GM12878 (cell line): ENCODE results near the gene PPP1R14B. TPM values are rescaled to one million over a fixed set of nuclear protein-coding genes. Genes with fewer than 3 reads are reported as not detected.

ENCODE experiments used
- ATAC-seq: fragments of 200-7000 bp; cut with Tn5 transposase; 3 replicates; pipeline ENCODE4 v1.9.1; 2020; ENCODE audit warnings: mild to moderate bottlenecking, moderate library complexity
- BruUV-seq: library from RNA; stranded (reverse); fragments of 400-500 nt; replicated peaks from 2 replicates; lab custom pipeline; 2021; lab: Mats Ljungman, UMichigan
- CTCF ChIA-PET: fragments of 300-600 bp; sonication (Branson Sonifier 250); formaldehyde crosslinking; extraction: SDS; loops from one replicate; lab custom pipeline; 2021; ENCODE audit warnings: inconsistent platforms; lab: Yijun Ruan, JAX
- POLR2A ChIA-PET: fragments of 350-600 bp; formaldehyde crosslinking; extraction: SDS; loops from one replicate; lab custom pipeline; 2021; ENCODE audit warnings: inconsistent platforms; lab: Charles Lee
- RAD21 ChIA-PET: fragments of 300-600 bp; sonication (Branson Sonifier 250); formaldehyde crosslinking; loops from one replicate; lab custom pipeline; 2023; ENCODE audit warnings: antibody characterized with exemption; ENCODE audit not compliant: unreplicated experiment; lab: Charles Lee
- SMC1A ChIA-PET: fragments of 300-600 bp; sonication (Branson Sonifier 250); formaldehyde crosslinking; loops from one replicate; lab custom pipeline; 2023; ENCODE audit not compliant: unreplicated experiment, uncharacterized antibody; lab: Charles Lee
- DNase-seq: peaks from one replicate; pipeline ENCODE4 v3.0.0-alpha.2; 2011; ENCODE audit warnings: low read depth, low spot score
- FAIRE-seq: peaks from 3 replicates; lab custom pipeline; 2011; peaks lifted over from hg19 to GRCh38; lab: Jason Lieb, UNC
- H2AFZ ChIP-seq: 2 replicates; pipeline ENCODE4 v1.6.0; 2011; ENCODE audit warnings: low read depth, low read length, control low read depth; ENCODE audit not compliant: control insufficient read depth
- H3K27ac ChIP-seq: 2 replicates; pipeline ENCODE4 v1.5.1; 2011; ENCODE audit warnings: control low read depth; ENCODE audit not compliant: control insufficient read depth, insufficient read depth
- H3K27me3 ChIP-seq, 2 experiments: replicated peaks in 1 of 2; 2 replicates each; pipeline versions ENCODE4 v1.6.0 to v1.6.1; 2011; ENCODE audit warnings: low read length in 1 of 2; ENCODE audit not compliant: control insufficient read depth in 2 of 2, insufficient read depth in 2 of 2
- H3K36me3 ChIP-seq, 2 experiments: 2 replicates each; pipeline ENCODE4 v1.5.1; 2011; ENCODE audit warnings: low read length in 1 of 2; ENCODE audit not compliant: control insufficient read depth in 2 of 2, insufficient read depth in 2 of 2
- H3K4me1 ChIP-seq: 2 replicates; pipeline ENCODE4 v1.6.1; 2011; ENCODE audit warnings: mild to moderate bottlenecking, low read length, moderate library complexity, mixed read lengths; ENCODE audit not compliant: control insufficient read depth, insufficient read depth
- H3K4me2 ChIP-seq: 2 replicates; pipeline ENCODE4 v1.6.0; 2011; ENCODE audit warnings: control low read depth; ENCODE audit not compliant: control insufficient read depth, insufficient read depth
- H3K4me3 ChIP-seq: fragments of 200-600 bp; sonication (generic); 2 replicates; pipeline ENCODE4 v1.5.1; 2016
- H3K79me2 ChIP-seq: 2 replicates; pipeline ENCODE4 v1.6.0; 2011; ENCODE audit warnings: low read length; ENCODE audit not compliant: control insufficient read depth, insufficient read depth
- H3K9ac ChIP-seq: 2 replicates; pipeline ENCODE4 v1.8.0; 2011; ENCODE audit warnings: low read length, control low read depth, mixed read lengths; ENCODE audit not compliant: control insufficient read depth, insufficient read depth
- H3K9me3 ChIP-seq: replicated peaks from 3 replicates; pipeline ENCODE4 v1.5.1; 2011; ENCODE audit warnings: mild to moderate bottlenecking, low read length; ENCODE audit not compliant: control insufficient read depth, insufficient read depth
- H4K20me1 ChIP-seq: 2 replicates; pipeline ENCODE4 v1.6.0; 2011; ENCODE audit not compliant: control insufficient read depth, insufficient read depth
- PKNOX1 ChIP-seq: fragments of 450-650 bp; IDR thresholded peaks from 2 replicates; pipeline ENCODE4 v1.6.1; 2016; ENCODE audit warnings: mild to moderate bottlenecking
- USF1 ChIP-seq: IDR thresholded peaks from 2 replicates; pipeline ENCODE4 v1.6.1; 2011; ENCODE audit warnings: borderline replicate concordance, low read depth, mild to moderate bottlenecking, moderate library complexity, mixed read lengths, low read length; ENCODE audit not compliant: insufficient read depth; ENCODE audit errors: extremely low read length
- WGBS: methylation state at CpG from one replicate; pipeline ENCODE4 v1.1.6; 2016; ENCODE audit warnings: low lambda C conversion rate; ENCODE audit not compliant: insufficient replicate concordance, insufficient coverage; ENCODE audit errors: missing lambda C conversion rate; 5-methylcytosine and 5-hydroxymethylcytosine counted together
- in situ Hi-C: fragments of 300-500 bp; cut with MboI; formaldehyde crosslinking; loops from 9 replicates; pipeline ENCODE4 v1.14.3; 2018; ENCODE audit warnings: mixed read lengths
- intact Hi-C: fragments of 100-400 bp; cut with micrococcal nuclease; formaldehyde crosslinking; loops from one replicate; pipeline ENCODE4 v1.14.2; 2022; ENCODE audit not compliant: unreplicated experiment
- polyA plus RNA-seq, 11 experiments: library from polyadenylated mRNA; depleted of rRNA in 4 of 11; unstranded in 6 of 11; stranded (reverse) in 5 of 11; fragments of >200 nt; fragmentation: Nextera tagmentation in 4 of 11; fragmentation: Illumina TruSeq in 1 of 11; extraction: Ambion mirVana in 4 of 11; extraction: Trizol in 1 of 11; gene quantifications; 1 replicate in 1 of 11; 2 replicates in 10 of 11; pipeline versions ENCODE4 v1.2.1 to v1.2.3, GENCODE V29; 2011 to 2016; ENCODE audit warnings: inconsistent platforms in 2 of 11, missing spikeins in 2 of 11, low read depth in 1 of 11
- total RNA-seq, 4 experiments: library from RNA; depleted of rRNA in 3 of 4; stranded (reverse); fragments of >200 nt in 3 of 4; fragmentation: Illumina TruSeq in 1 of 4; extraction: Trizol in 1 of 4; gene quantifications; 2 replicates each; pipeline versions ENCODE4 v1.2.1 to v1.2.3, GENCODE V29; 2013 to 2021

PPP1R14B gene
- total and polyA plus RNA-seq, 10 of the 15 experiments (the other 5 are each of a cell fraction or from before 2014, with no cell fraction given), result 8.4 to 283 (median 124) TPM

- in situ Hi-C loops (loop anchor here (25.0 kb wide), 1 partner anchor 1627 kb away; the partner anchor contains the start of genes CFL1, EFEMP2 and MUS81), intact Hi-C loops (no loop called here)
- Histone ChIP-seq H3K4me2 (peak overlapping the region; percentile 83), H3K4me3 (peak overlapping the region; percentile 97), H3K79me2 (peaks cover 14% of the 10 kb centered on the region), H2AFZ (no peak overlapping the region), H3K9me3 (no peaks in the 10 kb centered on the region), H3K36me3 (peaks cover 0 to 5% of the 10 kb centered on the region in 2 experiments; a peak in 2 of 4 replicates), H3K27ac (0 out of 2 replicates have a peak overlapping the region, but pooled peaks have one; percentile 33), H3K4me1 (peaks cover 55% of the 10 kb centered on the region), H4K20me1 (no peaks in the 10 kb centered on the region), H3K27me3 (no peaks in the 10 kb centered on the region), H3K9ac (peak overlapping the region; percentile 47)
- FAIRE-seq (no peak), DNase-seq (no peak), ATAC-seq (no peak)
- ChIA-PET POLR2A (interaction anchor here (0.9 to 1.7 kb wide), 3 partner anchors 22 to 30 kb away, joined by 4 to 7 read pairs (median 4); partner anchors contain the start of gene FERMT3), CTCF (interaction anchor here (0.6 kb wide), 1 partner anchor 44 kb away, joined by 3 read pairs; no protein-coding TSS in a partner anchor), SMC1A (interaction anchor here (0.9 to 1.2 kb wide), 2 partner anchors 9 to 29 kb away, joined by 3 read pairs; partner anchors contain the start of gene FERMT3), RAD21 (no interaction called here)
- BruUV-seq, result TSS peak; percentile 58
- TF ChIP-seq USF1, result no peak
- TF ChIP-seq PKNOX1, result peak; percentile 50; the same call in 1 of the 2 replicates
- WGBS, result 85% methylated on average over 11 of the region's 12 CpGs
These were observed 11.1 kb downstream of the PPP1R14B start for GRCh38 chr11:64235437-64236161.
